Uterus (tissue), 2 donors: ENCODE measurements around the gene TBK1.

Source experiments
- CTCF ChIP-seq, 4 experiments: fragments of 200-600 bp in 2 of 4; fragments of 450-650 bp in 2 of 4; sonication (generic) in 2 of 4; IDR thresholded peaks; one replicate each; pipeline ENCODE4 v1.5.1; 2016 to 2019; ENCODE audit warnings: antibody characterized with exemption in 4 of 4, mild to moderate bottlenecking in 2 of 4, moderate library complexity in 1 of 4
- POLR2A ChIP-seq, 2 donors: fragments of 450-650 bp; IDR thresholded peaks; one replicate each; pipeline ENCODE4 v1.6.1; 2016; ENCODE audit warnings: antibody characterized with exemption in 2 of 2, mild to moderate bottlenecking in 1 of 2, moderate library complexity in 1 of 2

GRCh38 chr12:64411427-64411826, 40.5 kb upstream of the TBK1 start:
- TF ChIP-seq CTCF (IDR thresholded peaks at IDR 0.05) (no peak), POLR2A (IDR thresholded peaks at IDR 0.05) (no peak)
